Peyer's patch (tissue), 4 donors: Measurements from ENCODE around the gene NDUFS1.

ENCODE experiments used
- POLR2A ChIP-seq, 2 donors: fragments of 450-650 bp; IDR thresholded peaks; one replicate each; pipeline ENCODE4 v1.5.1; 2017; ENCODE audit warnings: antibody characterized with exemption in 2 of 2, mild to moderate bottlenecking in 2 of 2, moderate library complexity in 2 of 2
- TF ChIP-seq, protein P1 (sequence below), 6 experiments: fragments of 450-650 bp in 4 of 6; fragments of 200-600 bp in 2 of 6; sonication (generic) in 1 of 6; IDR thresholded peaks; one replicate each; pipeline ENCODE4 v1.5.1; 2017 to 2019; ENCODE audit warnings: antibody characterized with exemption in 6 of 6, mild to moderate bottlenecking in 3 of 6, moderate library complexity in 1 of 6

GRCh38 chr2:206158563-206159345 is 490 bp downstream of the NDUFS1 start:
- TF ChIP-seq, protein P1, sequence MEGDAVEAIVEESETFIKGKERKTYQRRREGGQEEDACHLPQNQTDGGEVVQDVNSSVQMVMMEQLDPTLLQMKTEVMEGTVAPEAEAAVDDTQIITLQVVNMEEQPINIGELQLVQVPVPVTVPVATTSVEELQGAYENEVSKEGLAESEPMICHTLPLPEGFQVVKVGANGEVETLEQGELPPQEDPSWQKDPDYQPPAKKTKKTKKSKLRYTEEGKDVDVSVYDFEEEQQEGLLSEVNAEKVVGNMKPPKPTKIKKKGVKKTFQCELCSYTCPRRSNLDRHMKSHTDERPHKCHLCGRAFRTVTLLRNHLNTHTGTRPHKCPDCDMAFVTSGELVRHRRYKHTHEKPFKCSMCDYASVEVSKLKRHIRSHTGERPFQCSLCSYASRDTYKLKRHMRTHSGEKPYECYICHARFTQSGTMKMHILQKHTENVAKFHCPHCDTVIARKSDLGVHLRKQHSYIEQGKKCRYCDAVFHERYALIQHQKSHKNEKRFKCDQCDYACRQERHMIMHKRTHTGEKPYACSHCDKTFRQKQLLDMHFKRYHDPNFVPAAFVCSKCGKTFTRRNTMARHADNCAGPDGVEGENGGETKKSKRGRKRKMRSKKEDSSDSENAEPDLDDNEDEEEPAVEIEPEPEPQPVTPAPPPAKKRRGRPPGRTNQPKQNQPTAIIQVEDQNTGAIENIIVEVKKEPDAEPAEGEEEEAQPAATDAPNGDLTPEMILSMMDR (IDR thresholded peaks at IDR 0.05): no peak
- no peak for TF ChIP-seq POLR2A (IDR thresholded peaks at IDR 0.05)
